HepG2 (cell line): ENCODE measurements around the gene ATP8B1. TPM values are rescaled to one million over a fixed set of nuclear protein-coding genes. Genes with fewer than 3 reads are reported as not detected.

ENCODE experiments used
- ATAC-seq: fragments of 200-7000 bp; cut with Tn5 transposase; 3 replicates; pipeline ENCODE4 v1.9.1; 2020; ENCODE audit warnings: mild to moderate bottlenecking, moderate library complexity
- BruUV-seq: library from RNA; stranded (reverse); fragments of 400-500 nt; replicated peaks from 2 replicates; lab custom pipeline; 2021; lab: Mats Ljungman, UMichigan
- CTCF ChIA-PET: fragments of 300-600 bp; formaldehyde crosslinking; extraction: SDS; loops from one replicate; lab custom pipeline; 2021; ENCODE audit warnings: low total read pairs, inconsistent platforms, low intra/inter-chr PET ratio; lab: Yijun Ruan, JAX
- POLR2A ChIA-PET: fragments of 350-600 bp; sonication (Branson Sonifier 250); formaldehyde crosslinking; loops from one replicate; lab custom pipeline; 2020; ENCODE audit warnings: antibody characterized with exemption, inconsistent platforms; lab: Yijun Ruan, JAX
- DNase-seq: peaks from one replicate; pipeline ENCODE4 v3.0.0-alpha.2; 2015; ENCODE audit warnings: low spot score
- FAIRE-seq: peaks from 3 replicates; lab custom pipeline; 2011; peaks lifted over from hg19 to GRCh38; lab: Jason Lieb, UNC
- H2AFZ ChIP-seq: one replicate; pipeline ENCODE4 v1.6.1; 2011; ENCODE audit warnings: low read length, inconsistent platforms
- H3K27ac ChIP-seq: fragments of 300-600 bp; 3 replicates; pipeline ENCODE4 v1.8.0; 2011; ENCODE audit warnings: mixed run types, mild to moderate bottlenecking, mixed read lengths, low read length, inconsistent platforms; ENCODE audit not compliant: insufficient read depth; ENCODE audit errors: extremely low read length
- H3K27me3 ChIP-seq, 2 experiments: fragments of 200-600 bp in 1 of 2; 2 replicates in 1 of 2; 3 replicates in 1 of 2; pipeline versions ENCODE4 v1.6.0 to v1.8.0; 2011; ENCODE audit warnings: low read length in 2 of 2, mild to moderate bottlenecking in 2 of 2, moderate library complexity in 2 of 2, inconsistent platforms in 1 of 2; ENCODE audit not compliant: insufficient read depth in 2 of 2, control insufficient read depth in 1 of 2
- H3K36me3 ChIP-seq, 2 experiments: fragments of 200-600 bp in 1 of 2; replicated peaks in 1 of 2; 2 replicates in 1 of 2; 3 replicates in 1 of 2; pipeline versions ENCODE4 v1.5.1 to v1.8.0; 2011; ENCODE audit warnings: low read length in 2 of 2, inconsistent platforms in 1 of 2; ENCODE audit not compliant: insufficient read depth in 2 of 2, control insufficient read depth in 1 of 2
- H3K4me1 ChIP-seq: 2 replicates; pipeline ENCODE4 v1.5.1; 2012; ENCODE audit warnings: low read length, inconsistent platforms; ENCODE audit not compliant: insufficient read depth
- H3K4me2 ChIP-seq: 2 replicates; pipeline ENCODE4 v1.6.0; 2011; ENCODE audit warnings: low read depth, low read length, inconsistent platforms
- H3K4me3 ChIP-seq, 3 experiments: fragments of 200-600 bp in 1 of 3; sonication (generic), shearing (Covaris generic) in 1 of 3; replicated peaks in 1 of 3; 2 replicates each; pipeline ENCODE4 v1.5.1; 2011 to 2016; ENCODE audit warnings: low read length in 3 of 3, inconsistent platforms in 2 of 3, low read depth in 2 of 3, mild to moderate bottlenecking in 2 of 3, control low read depth in 1 of 3, mixed read lengths in 1 of 3; ENCODE audit not compliant: insufficient read depth in 1 of 3
- H3K79me2 ChIP-seq: one replicate; pipeline ENCODE4 v1.6.1; 2011; ENCODE audit warnings: low read length, inconsistent platforms; ENCODE audit not compliant: insufficient read depth
- H3K9ac ChIP-seq: 2 replicates; pipeline ENCODE4 v1.6.0; 2011; ENCODE audit warnings: mild to moderate bottlenecking, low read depth, low read length, inconsistent platforms; ENCODE audit not compliant: insufficient read depth
- H3K9me3 ChIP-seq: 2 replicates; pipeline ENCODE4 v1.5.1; 2012; ENCODE audit warnings: mild to moderate bottlenecking, low read length
- H4K20me1 ChIP-seq: 2 replicates; pipeline ENCODE4 v1.6.0; 2011; ENCODE audit warnings: inconsistent platforms, mild to moderate bottlenecking, low read length, moderate library complexity; ENCODE audit not compliant: insufficient read depth
- ARID2 ChIP-seq: sonication (generic); formaldehyde crosslinking; IDR thresholded peaks from 2 replicates; pipeline ENCODE4 v1.8.1; 2022; ENCODE audit warnings: mild to moderate bottlenecking, missing genetic modification reagents, borderline replicate concordance
- ARID5B ChIP-seq: IDR thresholded peaks from 2 replicates; pipeline ENCODE4 v1.4.0; 2020; ENCODE audit warnings: mild to moderate bottlenecking, missing genetic modification reagents
- FOXA3 ChIP-seq: IDR thresholded peaks from 2 replicates; pipeline ENCODE4 v1.6.1; 2016; ENCODE audit warnings: missing genetic modification reagents, missing compliant biosample characterization
- GTF2F1 ChIP-seq: fragments of 150-350 bp; IDR thresholded peaks from 2 replicates; pipeline ENCODE4 v1.6.1; 2014; ENCODE audit warnings: low read length
- MAX ChIP-seq: IDR thresholded peaks from 2 replicates; pipeline ENCODE4 v1.6.1; 2012; ENCODE audit warnings: inconsistent platforms
- ONECUT2 ChIP-seq: sonication (generic); formaldehyde crosslinking; IDR thresholded peaks from 2 replicates; pipeline ENCODE4 v1.4.0; 2020; ENCODE audit warnings: missing genetic modification reagents
- PRDM4 ChIP-seq: sonication (generic); formaldehyde crosslinking; IDR thresholded peaks from 2 replicates; pipeline ENCODE4 v1.9.0; 2021; ENCODE audit warnings: missing genetic modification reagents, borderline replicate concordance
- ZBTB44 ChIP-seq: sonication (generic); formaldehyde crosslinking; IDR thresholded peaks from 2 replicates; pipeline ENCODE4 v1.4.0; 2020; ENCODE audit warnings: missing genetic modification reagents
- ZFP62 ChIP-seq: sonication (generic); formaldehyde crosslinking; IDR thresholded peaks from 2 replicates; pipeline ENCODE4 v1.4.0; 2020; ENCODE audit warnings: missing genetic modification reagents
- ZNF24 ChIP-seq: fragments of 450-650 bp; IDR thresholded peaks from 2 replicates; pipeline ENCODE4 v1.6.1; 2017; ENCODE audit warnings: antibody characterized with exemption, mild to moderate bottlenecking
- ZSCAN30 ChIP-seq: sonication (generic); formaldehyde crosslinking; IDR thresholded peaks from 2 replicates; pipeline ENCODE4 v1.5.0; 2020; ENCODE audit warnings: mild to moderate bottlenecking, missing genetic modification reagents
- whole genome bisulfite sequencing: methylation state at CpG from one replicate; pipeline ENCODE4 v1.1.6; 2017; ENCODE audit warnings: low lambda C conversion rate; 5-methylcytosine and 5-hydroxymethylcytosine counted together
- in situ Hi-C: cut with HindIII; loops from 2 replicates; pipeline ENCODE4 v1.10.0; 2017; ENCODE audit warnings: low pct_unique_long_range_greater_than_20kb; ENCODE audit not compliant: extremely low pct_ligation_motif_present
- intact Hi-C: fragments of 100-400 bp; cut with micrococcal nuclease; formaldehyde crosslinking; loops from one replicate; pipeline ENCODE4 v1.10.0; 2022; ENCODE audit not compliant: unreplicated experiment
- polyA plus RNA-seq, 8 experiments: library from polyadenylated mRNA; depleted of rRNA in 3 of 8; stranded (reverse) in 7 of 8; unstranded in 1 of 8; fragments of >200 nt; fragmentation: Illumina TruSeq in 4 of 8; extraction: Trizol in 4 of 8; gene quantifications; 2 replicates each; pipeline versions ENCODE4 v1.2.1 to v1.2.3, GENCODE V29; 2011 to 2016; ENCODE audit warnings: low read depth in 4 of 8, missing spikeins in 1 of 8, mixed read lengths in 1 of 8; ENCODE audit not compliant: insufficient read depth in 1 of 8
- total RNA-seq, 5 experiments: library from RNA; depleted of rRNA; stranded (reverse); fragments of >200 nt; fragmentation: Illumina TruSeq; extraction: Trizol; gene quantifications; 2 replicates each; pipeline ENCODE4 v1.2.3, GENCODE V29; 2016; ENCODE audit warnings: low read depth in 1 of 5
- TF ChIP-seq, protein P1 (sequence below): fragments of 450-650 bp; IDR thresholded peaks from 2 replicates; pipeline ENCODE4 v1.6.1; 2016
- TF ChIP-seq, protein P2 (sequence below): sonication (generic); formaldehyde crosslinking; conservative IDR thresholded peaks from 2 replicates; pipeline ENCODE4 v1.4.0; 2020; ENCODE audit warnings: missing genetic modification reagents

ATP8B1 gene
- total and polyA plus RNA-seq, 2 of the 13 experiments (the other 11 are each of a cell fraction or from before 2014, with no cell fraction given) = 2.8 to 4.0 TPM

DNA sequence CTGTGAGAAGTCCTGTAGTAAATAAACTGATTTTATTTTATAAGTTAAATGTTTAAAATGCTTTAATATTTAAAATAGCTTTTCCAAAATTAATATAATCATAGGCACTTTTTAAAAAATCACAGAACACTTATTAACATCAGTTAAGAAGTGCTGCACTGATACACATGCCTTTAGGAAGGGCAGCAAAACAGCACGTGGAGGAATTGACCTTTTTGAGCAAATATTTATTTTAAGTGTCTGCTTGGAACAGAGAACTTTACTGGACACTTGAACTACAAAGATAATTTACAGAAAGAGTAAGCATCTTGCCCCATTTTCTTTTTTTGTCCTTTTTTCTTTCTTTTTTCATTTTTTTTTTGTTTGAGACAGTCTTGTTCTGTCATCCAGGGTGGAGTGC, 93.8 kb downstream of the ATP8B1 start:
- FAIRE-seq = no peak
- H3K27me3 ChIP-seq = no peaks in the 10 kb centered on the region
- no peaks in the 10 kb centered on the region for H4K20me1 ChIP-seq
- no peak overlapping the region for H3K4me2 ChIP-seq
- H3K36me3 ChIP-seq = no peaks in the 10 kb centered on the region
- in situ Hi-C loops (no loop called here), intact Hi-C loops (no loop called here)
- peaks cover 46% of the 10 kb centered on the region for H3K4me1 ChIP-seq
- no peak overlapping the region for H2AFZ ChIP-seq
- H3K79me2 ChIP-seq = no peaks in the 10 kb centered on the region
- 11% methylated on average over 1 of the region's 1 CpG for WGBS
- ATAC-seq = no peak
- no peak overlapping the region for H3K4me3 ChIP-seq
- no peak overlapping the region for H3K27ac ChIP-seq
- no peak for DNase-seq
- ChIA-PET CTCF (no interaction called here), POLR2A (no interaction called here)
- H3K9ac ChIP-seq = no peak overlapping the region
- peaks cover 3% of the 10 kb centered on the region; the same call in 1 of the 2 replicates for H3K9me3 ChIP-seq
- no TSS peak for BruUV-seq
- TF ChIP-seq FOXA3 (CRISPR knock-in tag) = peak; percentile 43; the same call in 1 of the 2 replicates
- TF ChIP-seq ZSCAN30 (CRISPR knock-in tag) = no peak
- TF ChIP-seq GTF2F1 = no peak
- no peak for TF ChIP-seq PRDM4
- TF ChIP-seq ZBTB44 (CRISPR knock-in tag) = no peak
- no peak for TF ChIP-seq ONECUT2 (CRISPR knock-in tag)
- TF ChIP-seq, protein P1, sequence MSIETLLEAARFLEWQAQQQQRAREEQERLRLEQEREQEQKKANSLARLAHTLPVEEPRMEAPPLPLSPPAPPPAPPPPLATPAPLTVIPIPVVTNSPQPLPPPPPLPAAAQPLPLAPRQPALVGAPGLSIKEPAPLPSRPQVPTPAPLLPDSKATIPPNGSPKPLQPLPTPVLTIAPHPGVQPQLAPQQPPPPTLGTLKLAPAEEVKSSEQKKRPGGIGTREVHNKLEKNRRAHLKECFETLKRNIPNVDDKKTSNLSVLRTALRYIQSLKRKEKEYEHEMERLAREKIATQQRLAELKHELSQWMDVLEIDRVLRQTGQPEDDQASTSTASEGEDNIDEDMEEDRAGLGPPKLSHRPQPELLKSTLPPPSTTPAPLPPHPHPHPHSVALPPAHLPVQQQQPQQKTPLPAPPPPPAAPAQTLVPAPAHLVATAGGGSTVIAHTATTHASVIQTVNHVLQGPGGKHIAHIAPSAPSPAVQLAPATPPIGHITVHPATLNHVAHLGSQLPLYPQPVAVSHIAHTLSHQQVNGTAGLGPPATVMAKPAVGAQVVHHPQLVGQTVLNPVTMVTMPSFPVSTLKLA = peak; percentile 63
- 0 out of 2 replicates have a peak, but pooled peaks have one; percentile 14 for TF ChIP-seq ARID5B (CRISPR knock-in tag)
- no peak for TF ChIP-seq ARID2 (CRISPR knock-in tag)
- TF ChIP-seq ZNF24 = no peak
- no peak for TF ChIP-seq ZFP62 (CRISPR knock-in tag)
- TF ChIP-seq, protein P2, sequence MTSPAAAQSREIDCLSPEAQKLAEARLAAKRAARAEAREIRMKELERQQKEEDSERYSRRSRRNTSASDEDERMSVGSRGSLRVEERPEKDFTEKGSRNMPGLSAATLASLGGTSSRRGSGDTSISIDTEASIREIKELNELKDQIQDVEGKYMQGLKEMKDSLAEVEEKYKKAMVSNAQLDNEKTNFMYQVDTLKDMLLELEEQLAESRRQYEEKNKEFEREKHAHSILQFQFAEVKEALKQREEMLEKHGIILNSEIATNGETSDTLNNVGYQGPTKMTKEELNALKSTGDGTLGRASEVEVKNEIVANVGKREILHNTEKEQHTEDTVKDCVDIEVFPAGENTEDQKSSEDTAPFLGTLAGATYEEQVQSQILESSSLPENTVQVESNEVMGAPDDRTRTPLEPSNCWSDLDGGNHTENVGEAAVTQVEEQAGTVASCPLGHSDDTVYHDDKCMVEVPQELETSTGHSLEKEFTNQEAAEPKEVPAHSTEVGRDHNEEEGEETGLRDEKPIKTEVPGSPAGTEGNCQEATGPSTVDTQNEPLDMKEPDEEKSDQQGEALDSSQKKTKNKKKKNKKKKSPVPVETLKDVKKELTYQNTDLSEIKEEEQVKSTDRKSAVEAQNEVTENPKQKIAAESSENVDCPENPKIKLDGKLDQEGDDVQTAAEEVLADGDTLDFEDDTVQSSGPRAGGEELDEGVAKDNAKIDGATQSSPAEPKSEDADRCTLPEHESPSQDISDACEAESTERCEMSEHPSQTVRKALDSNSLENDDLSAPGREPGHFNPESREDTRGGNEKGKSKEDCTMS (CRISPR knock-in tag) = no peak
- TF ChIP-seq MAX = 0 out of 2 replicates have a peak, but pooled peaks have one; percentile 39
